NCI-H1105 treated with DMSO at 0.1 percent for 48 hours (cell line): ENCODE measurements around the gene VSTM1.
"Not testable (repeated sequence)": the region's sequence is repeated elsewhere in the genome, so short reads cannot be mapped to it uniquely, and the experiment has no call there.

Source experiments
- DNase-seq: peaks from one replicate; lab custom pipeline; 2025; lab: John Stamatoyannopoulos, UW

The VSTM1 gene

GRCh38 chr19:54063350-54064116, at the start of gene VSTM1:
TSS of gene VSTM1 (minus strand) at chr19:54063897. CDS start at chr19:54063777, 120 bp downstream.
- no peak for DNase-seq

DNA sequence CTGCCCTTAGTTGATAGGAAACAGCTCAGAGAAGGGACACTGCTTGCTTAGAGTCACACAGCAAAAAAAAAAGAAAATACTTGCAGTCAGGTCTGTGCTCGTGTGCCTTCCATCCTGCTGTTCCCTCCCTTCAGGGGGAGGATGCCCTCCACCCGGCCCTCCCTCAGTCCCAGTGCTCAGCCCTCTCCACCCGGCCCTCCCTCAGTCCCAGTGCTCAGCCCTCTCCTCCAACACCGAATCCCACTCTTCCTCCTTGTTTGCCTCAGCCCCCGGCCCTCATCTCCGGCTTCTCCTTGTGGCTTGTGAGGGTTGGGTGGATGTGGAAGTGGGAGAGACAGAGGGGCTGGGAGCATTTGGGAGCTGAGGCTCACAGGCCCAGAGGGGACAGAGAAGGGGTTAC, 46.0 kb upstream of the VSTM1 start:
- DNase-seq: no peak

GRCh38 chr19:54108496-54108895, 44.8 kb upstream of the VSTM1 start:
- no peak for DNase-seq

DNA sequence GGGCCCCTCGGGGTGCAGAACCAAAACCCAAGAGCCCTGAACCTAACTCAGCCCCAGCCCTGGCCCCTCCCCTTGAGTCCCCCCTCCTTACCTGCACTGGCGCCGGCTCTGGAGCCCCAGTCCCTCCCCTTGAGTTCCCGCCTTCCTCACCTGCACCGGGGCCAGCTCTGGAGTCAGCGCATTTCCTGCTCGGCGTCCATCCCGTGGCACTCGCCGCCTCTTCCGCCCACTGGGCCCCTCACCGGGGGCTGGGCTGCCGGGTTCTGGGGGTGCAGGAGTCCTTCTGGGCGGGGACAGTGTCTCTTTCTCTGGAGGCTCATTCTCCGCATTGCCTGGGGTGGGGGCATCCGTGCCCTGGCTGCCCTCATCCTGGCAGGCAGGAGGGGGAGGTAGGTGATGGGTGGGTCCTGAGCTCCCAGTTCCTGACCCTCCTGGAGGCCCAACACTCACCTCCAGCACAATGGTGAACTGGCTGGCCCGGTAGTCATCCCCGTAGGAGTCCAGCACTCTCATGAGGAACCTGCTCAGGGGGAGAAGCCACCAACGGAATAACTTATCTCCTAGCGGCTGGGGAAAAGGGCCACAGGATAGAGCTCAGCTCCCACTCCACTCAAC, 44.3 kb upstream of the VSTM1 start:
- DNase-seq: no peak

GRCh38 chr19:54106716-54107115, 43.0 kb upstream of the VSTM1 start:
- DNase-seq: no peak

DNA sequence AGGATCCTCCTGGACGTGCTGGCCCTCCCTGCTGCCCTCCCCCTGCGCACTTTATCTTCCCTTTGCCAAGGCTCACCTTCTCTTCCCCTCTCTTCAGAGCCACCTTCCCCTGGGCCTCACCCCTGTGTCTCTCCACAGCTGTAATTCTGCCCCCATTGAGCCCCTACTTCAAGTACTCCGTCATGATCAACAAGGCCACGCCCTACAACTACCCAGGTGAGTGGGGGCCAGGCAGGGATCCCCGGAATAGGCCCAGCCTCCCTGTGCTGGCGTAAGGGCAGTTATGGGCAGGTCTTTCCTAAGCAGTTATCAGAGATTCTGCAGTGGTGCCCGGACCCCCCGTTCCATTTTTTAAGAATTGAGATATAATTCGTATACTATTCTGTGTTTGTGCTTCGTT, 42.1 kb upstream of the VSTM1 start:
- DNase-seq: no peak

- no peak for DNase-seq
Observed at GRCh38 chr19:54104998-54105715, 41.5 kb upstream of the VSTM1 start.

- DNase-seq: peak; percentile 98
Observed at GRCh38 chr19:54102421-54103169, 38.9 kb upstream of the VSTM1 start, which contains the start of gene NDUFA3. TSS of gene NDUFA3 (plus strand) at chr19:54102855. CDS start at chr19:54102879, 24 bp downstream.

GRCh38 chr19:54100561-54100960, 36.9 kb upstream of the VSTM1 start, which contains the start of gene OSCAR:
TSS of gene OSCAR (minus strand) at chr19:54100803. CDS start at chr19:54100792, 11 bp downstream.
- no peak for DNase-seq

DNA sequence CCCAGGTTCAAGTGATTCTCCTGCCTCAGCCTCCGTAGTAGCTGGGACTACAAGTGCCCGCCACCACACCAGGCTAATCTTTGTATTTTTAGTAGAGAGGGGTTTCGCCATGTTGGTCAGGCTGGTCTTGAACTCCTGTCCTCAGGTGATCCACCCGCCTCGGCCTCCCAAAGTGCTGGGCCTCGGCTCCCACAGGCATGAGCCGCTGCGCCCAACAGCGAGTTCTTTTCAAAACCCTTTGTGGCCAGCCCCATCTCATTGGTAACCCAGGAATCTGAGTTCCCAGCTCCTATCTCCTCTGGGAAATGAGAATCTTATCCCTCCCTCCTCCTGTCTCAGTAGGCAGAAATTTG, 36.2 kb upstream of the VSTM1 start:
- DNase-seq: not testable (repeated sequence)

DNA sequence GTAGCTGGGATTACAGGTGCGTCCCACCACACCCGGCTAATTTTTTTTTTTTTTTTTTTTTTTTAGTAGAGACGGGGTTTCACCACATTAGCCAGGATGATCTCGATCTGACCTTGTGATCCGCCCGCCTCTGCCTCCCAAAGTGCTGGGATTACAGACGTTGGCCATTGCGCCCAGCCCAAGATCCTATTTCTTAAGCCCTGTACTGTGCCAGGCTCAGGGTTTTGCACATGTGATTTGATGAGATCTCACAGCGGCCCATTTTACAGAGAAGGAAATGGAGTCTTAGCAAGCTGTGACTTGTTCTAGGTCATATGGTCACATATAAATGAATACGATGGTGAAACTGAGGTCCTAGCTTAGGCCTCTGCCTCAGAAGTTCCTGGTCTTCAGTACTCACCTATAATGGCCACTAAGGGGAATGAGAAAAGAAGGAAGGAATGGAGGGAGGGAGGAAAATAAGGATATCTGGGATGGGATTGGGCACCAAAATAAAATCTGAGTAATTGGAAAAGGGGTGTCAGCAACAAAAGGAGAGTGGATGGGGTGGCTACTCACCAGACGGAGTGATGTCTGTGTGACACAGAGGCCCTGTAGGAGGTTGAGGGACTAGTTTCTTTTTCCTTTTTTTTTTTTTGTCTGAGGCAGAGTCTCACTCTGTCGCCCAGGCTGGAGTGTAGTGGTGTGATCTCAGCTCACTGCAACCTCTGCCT, 35.6 kb upstream of the VSTM1 start:
- DNase-seq: no peak

DNA sequence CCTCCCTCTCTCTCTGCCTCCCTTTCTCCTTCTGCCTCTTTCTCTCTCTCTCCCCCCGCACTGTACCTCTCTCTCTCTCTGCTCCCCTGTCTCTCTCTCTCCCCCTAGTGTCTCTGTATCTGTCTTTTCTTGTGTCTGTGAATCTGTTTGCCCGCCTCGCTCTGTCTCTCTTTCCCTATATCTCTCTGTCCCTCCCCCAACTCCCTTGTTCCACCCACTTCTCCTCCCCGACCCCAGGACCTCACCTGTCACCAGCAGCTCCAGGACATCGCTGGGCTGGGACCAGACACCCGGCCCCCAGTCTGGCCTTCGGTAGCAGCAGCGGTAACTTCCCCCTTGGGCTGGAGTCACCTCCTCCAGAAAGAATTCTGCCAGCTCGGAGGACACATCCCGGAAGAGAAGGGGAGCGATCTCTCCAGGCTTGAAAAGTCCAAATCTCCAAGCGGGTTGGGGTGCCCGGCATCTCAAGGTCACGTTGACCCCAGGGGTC, 33.0 kb upstream of the VSTM1 start:
- no peak for DNase-seq

DNA sequence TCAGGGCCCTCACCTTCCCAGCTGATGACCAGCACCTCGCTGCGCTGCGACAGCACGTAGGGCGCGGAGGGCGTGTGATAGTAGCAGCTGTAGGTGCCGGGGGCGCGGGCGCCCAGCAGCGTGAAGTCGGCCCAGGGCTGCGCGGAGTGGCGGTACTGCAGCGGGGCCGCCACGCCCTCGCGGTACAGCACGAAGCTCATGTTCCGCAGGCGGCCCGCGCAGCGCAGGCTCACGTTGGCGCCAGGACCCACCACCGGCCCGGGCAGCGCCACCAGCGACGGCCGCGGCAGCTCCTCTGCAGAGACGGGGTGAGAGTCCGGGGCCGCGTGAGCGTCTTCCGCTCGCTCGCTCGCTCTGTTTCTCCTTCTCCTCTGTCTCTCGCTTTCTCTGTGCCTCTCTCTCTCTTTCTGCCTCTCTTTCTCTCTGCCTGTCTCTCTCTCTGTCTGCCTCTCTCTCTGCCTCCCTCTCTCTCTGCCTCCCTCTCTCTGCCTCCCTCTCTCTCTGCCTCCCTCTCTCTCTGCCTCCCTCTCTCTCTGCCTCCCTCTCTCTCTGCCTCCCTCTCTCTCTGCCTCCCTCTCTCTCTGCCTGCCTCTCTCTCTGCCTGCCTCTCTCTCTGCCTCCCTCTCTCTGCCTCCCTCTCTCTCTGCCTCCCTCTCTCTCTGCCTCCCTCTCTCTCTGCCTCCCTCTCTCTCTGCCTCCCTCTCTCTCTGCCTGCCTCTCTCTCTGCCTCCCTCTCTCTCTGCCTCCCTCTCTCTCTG, 32.3 kb upstream of the VSTM1 start:
- peak; percentile 25 for DNase-seq

DNA sequence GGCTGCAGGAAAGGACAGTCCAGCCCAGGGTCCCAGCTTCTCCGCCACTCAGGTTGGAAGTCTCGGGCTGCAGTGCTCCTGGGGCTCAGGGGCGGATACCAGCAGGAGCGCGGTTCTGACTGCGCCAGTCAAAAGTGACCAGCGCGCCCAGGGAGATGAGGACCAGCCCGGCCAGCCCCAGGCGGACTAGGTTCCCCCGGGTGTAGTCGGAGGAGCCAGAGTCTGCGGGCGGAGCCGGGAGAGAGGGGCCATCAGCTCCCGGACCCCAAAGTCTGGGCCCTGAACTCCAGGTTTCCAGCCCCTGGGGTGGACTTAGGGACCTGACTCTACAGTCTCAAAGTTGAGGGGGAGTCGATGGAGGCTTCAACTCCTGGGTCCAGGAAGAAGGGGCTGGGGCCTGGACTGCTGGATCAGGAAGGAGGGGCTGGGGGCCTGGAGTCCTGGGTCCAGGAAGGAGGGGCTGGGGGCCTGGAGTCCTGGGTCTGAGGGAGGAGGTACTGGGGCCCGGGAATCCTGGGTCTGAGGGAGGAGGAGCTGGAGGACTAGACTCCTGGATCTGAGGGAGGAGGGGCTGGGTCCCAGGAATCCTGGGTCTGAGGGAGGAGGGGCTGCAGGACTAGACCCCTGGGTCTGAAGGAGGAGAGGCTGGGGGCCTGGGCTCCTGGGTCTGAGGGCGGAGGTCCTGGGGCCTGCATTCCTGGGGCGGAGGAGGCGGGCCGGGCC, 31.6 kb upstream of the VSTM1 start:
- no peak for DNase-seq

GRCh38 chr19:54094426-54095000, 30.8 kb upstream of the VSTM1 start:
- DNase-seq: no peak

DNA sequence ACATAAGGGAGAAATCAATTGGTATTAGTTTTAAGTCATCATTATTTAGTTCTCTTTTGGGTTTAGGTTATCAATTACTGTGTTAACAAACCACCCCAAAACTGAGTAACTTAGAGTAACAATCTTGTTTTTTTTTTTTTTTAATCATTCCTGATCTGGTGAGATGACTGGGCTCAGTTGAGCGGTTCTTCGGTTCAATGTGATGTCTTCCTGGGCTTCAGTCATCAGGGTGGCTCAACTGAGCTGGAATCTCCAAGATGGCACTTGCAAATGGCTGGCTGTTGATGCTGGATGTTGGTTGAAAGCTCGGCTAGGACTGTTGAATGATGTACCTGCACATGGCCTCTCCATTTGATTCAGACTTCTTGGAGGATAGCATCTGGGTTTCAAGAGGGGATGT, 20.7 kb upstream of the VSTM1 start:
- DNase-seq: no peak

DNA sequence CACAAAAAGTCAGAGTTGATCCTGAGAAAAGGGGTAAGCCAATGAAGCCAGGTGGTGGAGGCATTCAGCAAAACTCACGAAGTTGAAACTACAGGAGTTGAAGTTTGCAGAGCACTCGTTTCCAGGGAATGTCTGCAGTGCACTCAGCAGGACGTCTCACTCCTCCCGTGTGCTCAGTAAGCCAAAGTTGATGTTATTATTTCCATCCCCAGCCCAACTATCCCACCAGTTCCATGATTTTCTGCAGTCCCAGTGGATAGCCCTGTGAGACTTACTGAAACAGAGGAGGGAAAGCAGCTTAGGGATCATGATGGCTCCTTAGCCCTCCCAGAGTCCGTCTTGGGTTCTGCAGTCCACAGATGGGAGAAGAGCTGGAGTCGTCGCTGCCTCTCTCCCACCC, 17.3 kb upstream of the VSTM1 start, which contains the start of gene TARM1:
TSS of gene TARM1 (minus strand) at position 334 of the 400 bp plus-strand sequence. CDS start at position 309, 25 bp downstream.
- DNase-seq: no peak

GRCh38 chr19:54077334-54077733, 13.6 kb upstream of the VSTM1 start:
- DNase-seq: no peak

- no peak for DNase-seq
Observed at GRCh38 chr19:54074851-54075250, 11.2 kb upstream of the VSTM1 start.
